ENCODE data around the gene RFNG.

RFNG gene

GRCh38 chr17:82094931-82095776, 43.5 kb upstream of the RFNG start:
- no peak overlapping the region for H4K8ac ChIP-seq (ENCODE audit: low read depth, low read length)
- H3K4me1 ChIP-seq (ENCODE audit: control insufficient read depth, low read depth, low read length) = peaks cover 2% of the 10 kb centered on the region
- H3K4me3 ChIP-seq (ENCODE audit: low read length) = no peak overlapping the region
- no CpG with 5 or more reads among the region's 37 CpGs for WGBS (ENCODE audit: extremely low coverage, insufficient coverage, low lambda C conversion rate)
- no peak overlapping the region for H2BK5ac ChIP-seq (ENCODE audit: low read length)
- peaks cover 63% of the 10 kb centered on the region for H3K79me2 ChIP-seq (ENCODE audit: control insufficient read depth, insufficient read depth, low read length)
- H3K79me1 ChIP-seq (ENCODE audit: low read length) = peaks cover 19% of the 10 kb centered on the region
- H3K56ac ChIP-seq (ENCODE audit: low read length) = peak overlapping the region; percentile 93
- no peak overlapping the region for H2BK120ac ChIP-seq (ENCODE audit: low read depth, low read length)
- H2AK5ac ChIP-seq (ENCODE audit: low read length) = no peak overlapping the region
- H3K36me3 ChIP-seq (ENCODE audit: control insufficient read depth, insufficient read depth, low read length) = peaks cover 32% of the 10 kb centered on the region
- peak overlapping the region; percentile 87 for H3K9ac ChIP-seq (ENCODE audit: low read length)
- H2BK15ac ChIP-seq (replicated peaks; ENCODE audit: low read depth) = no peak overlapping the region
- no peak overlapping the region for H4K5ac ChIP-seq (ENCODE audit: low read length)
- no peak overlapping the region for H3K4ac ChIP-seq (ENCODE audit: low read depth, low read length)
- DNase-seq = no peak
- no peaks in the 10 kb centered on the region for H3K27me3 ChIP-seq (ENCODE audit: insufficient read depth, low read length, poor library complexity)
- no peak overlapping the region for H3K23ac ChIP-seq (ENCODE audit: low read length)
- H3K4me2 ChIP-seq (ENCODE audit: low read length) = peak overlapping the region; percentile 32
- no peak overlapping the region for H3K18ac ChIP-seq (ENCODE audit: low read length)
- no peak overlapping the region for H3K27ac ChIP-seq (ENCODE audit: low read depth, low read length)

GRCh38 chr17:82092995-82093751, 41.6 kb upstream of the RFNG start:
- peaks cover 58% of the 10 kb centered on the region for H3K79me2 ChIP-seq (ENCODE audit: control insufficient read depth, insufficient read depth, low read length)
- H3K18ac ChIP-seq (ENCODE audit: low read length) = no peak overlapping the region
- no peak overlapping the region for H2AK5ac ChIP-seq (ENCODE audit: low read length)
- no peak overlapping the region for H3K9ac ChIP-seq (ENCODE audit: low read length)
- no peak overlapping the region for H4K8ac ChIP-seq (ENCODE audit: low read depth, low read length)
- H4K5ac ChIP-seq (ENCODE audit: low read length) = no peak overlapping the region
- H2BK15ac ChIP-seq (replicated peaks; ENCODE audit: low read depth) = no peak overlapping the region
- H3K4ac ChIP-seq (ENCODE audit: low read depth, low read length) = no peak overlapping the region
- H2BK5ac ChIP-seq (ENCODE audit: low read length) = no peak overlapping the region
- peaks cover 43% of the 10 kb centered on the region for H3K36me3 ChIP-seq (ENCODE audit: control insufficient read depth, insufficient read depth, low read length)
- WGBS (ENCODE audit: extremely low coverage, insufficient coverage, low lambda C conversion rate) = no CpG with 5 or more reads among the region's 40 CpGs
- no peak overlapping the region for H3K4me3 ChIP-seq (ENCODE audit: low read length)
- peaks cover 18% of the 10 kb centered on the region for H3K79me1 ChIP-seq (ENCODE audit: low read length)
- H3K23ac ChIP-seq (ENCODE audit: low read length) = no peak overlapping the region
- H3K4me1 ChIP-seq (ENCODE audit: control insufficient read depth, low read depth, low read length) = no peaks in the 10 kb centered on the region
- no peak overlapping the region for H2BK120ac ChIP-seq (ENCODE audit: low read depth, low read length)
- no peak overlapping the region for H3K27ac ChIP-seq (ENCODE audit: low read depth, low read length)
- no peak overlapping the region for H3K4me2 ChIP-seq (ENCODE audit: low read length)
- DNase-seq = no peak
- no peaks in the 10 kb centered on the region for H3K27me3 ChIP-seq (ENCODE audit: insufficient read depth, low read length, poor library complexity)
- no peak overlapping the region for H3K56ac ChIP-seq (ENCODE audit: low read length)

GRCh38 chr17:82092628-82092994, 41.0 kb upstream of the RFNG start:
- H3K36me3 ChIP-seq (ENCODE audit: control insufficient read depth, insufficient read depth, low read length) = peaks cover 46% of the 10 kb centered on the region
- H3K4me1 ChIP-seq (ENCODE audit: control insufficient read depth, low read depth, low read length) = no peaks in the 10 kb centered on the region
- H3K79me2 ChIP-seq (ENCODE audit: control insufficient read depth, insufficient read depth, low read length) = peaks cover 56% of the 10 kb centered on the region
- no peak overlapping the region for H2BK5ac ChIP-seq (ENCODE audit: low read length)
- H3K56ac ChIP-seq (ENCODE audit: low read length) = no peak overlapping the region
- H3K79me1 ChIP-seq (ENCODE audit: low read length) = peaks cover 20% of the 10 kb centered on the region
- no CpG with 5 or more reads among the region's 20 CpGs for WGBS (ENCODE audit: extremely low coverage, insufficient coverage, low lambda C conversion rate)
- no peak for DNase-seq
- H2BK15ac ChIP-seq (replicated peaks; ENCODE audit: low read depth) = no peak overlapping the region
- H3K4ac ChIP-seq (ENCODE audit: low read depth, low read length) = no peak overlapping the region
- H3K9ac ChIP-seq (ENCODE audit: low read length) = no peak overlapping the region
- no peak overlapping the region for H3K4me3 ChIP-seq (ENCODE audit: low read length)
- no peak overlapping the region for H3K23ac ChIP-seq (ENCODE audit: low read length)
- H4K8ac ChIP-seq (ENCODE audit: low read depth, low read length) = no peak overlapping the region
- H2BK120ac ChIP-seq (ENCODE audit: low read depth, low read length) = no peak overlapping the region
- H3K4me2 ChIP-seq (ENCODE audit: low read length) = no peak overlapping the region
- H3K27ac ChIP-seq (ENCODE audit: low read depth, low read length) = no peak overlapping the region
- H3K18ac ChIP-seq (ENCODE audit: low read length) = no peak overlapping the region
- no peak overlapping the region for H2AK5ac ChIP-seq (ENCODE audit: low read length)
- H4K5ac ChIP-seq (ENCODE audit: low read length) = no peak overlapping the region
- no peaks in the 10 kb centered on the region for H3K27me3 ChIP-seq (ENCODE audit: insufficient read depth, low read length, poor library complexity)

- DNase-seq = no peak
These were observed 40.5 kb upstream of the RFNG start for GRCh38 chr17:82092094-82092586.

GRCh38 chr17:82091264-82092066, 39.9 kb upstream of the RFNG start:
- no peaks in the 10 kb centered on the region for H3K4me1 ChIP-seq (ENCODE audit: control insufficient read depth, low read depth, low read length)
- no peak overlapping the region for H3K23ac ChIP-seq (ENCODE audit: low read length)
- no peak overlapping the region for H3K27ac ChIP-seq (ENCODE audit: low read depth, low read length)
- no peak overlapping the region for H3K4ac ChIP-seq (ENCODE audit: low read depth, low read length)
- no peak overlapping the region for H2BK15ac ChIP-seq (replicated peaks; ENCODE audit: low read depth)
- no peak overlapping the region for H3K4me3 ChIP-seq (ENCODE audit: low read length)
- no peak overlapping the region for H2BK120ac ChIP-seq (ENCODE audit: low read depth, low read length)
- peaks cover 45% of the 10 kb centered on the region for H3K79me2 ChIP-seq (ENCODE audit: control insufficient read depth, insufficient read depth, low read length)
- no peak overlapping the region for H2BK5ac ChIP-seq (ENCODE audit: low read length)
- no peak overlapping the region for H3K18ac ChIP-seq (ENCODE audit: low read length)
- no CpG with 5 or more reads among the region's 37 CpGs for WGBS (ENCODE audit: extremely low coverage, insufficient coverage, low lambda C conversion rate)
- no peak overlapping the region for H3K56ac ChIP-seq (ENCODE audit: low read length)
- no peak overlapping the region for H4K5ac ChIP-seq (ENCODE audit: low read length)
- DNase-seq = no peak
- no peak overlapping the region for H4K8ac ChIP-seq (ENCODE audit: low read depth, low read length)
- peaks cover 22% of the 10 kb centered on the region for H3K79me1 ChIP-seq (ENCODE audit: low read length)
- no peak overlapping the region for H3K4me2 ChIP-seq (ENCODE audit: low read length)
- peaks cover 53% of the 10 kb centered on the region for H3K36me3 ChIP-seq (ENCODE audit: control insufficient read depth, insufficient read depth, low read length)
- H3K9ac ChIP-seq (ENCODE audit: low read length) = no peak overlapping the region
- no peaks in the 10 kb centered on the region for H3K27me3 ChIP-seq (ENCODE audit: insufficient read depth, low read length, poor library complexity)
- no peak overlapping the region for H2AK5ac ChIP-seq (ENCODE audit: low read length)

More at GRCh38 chr17:82092094-82092586, 40.5 kb upstream of the RFNG start:
- peaks cover 22% of the 10 kb centered on the region for H3K79me1 ChIP-seq (ENCODE audit: low read length)
- no peak overlapping the region for H3K23ac ChIP-seq (ENCODE audit: low read length)
- H3K36me3 ChIP-seq (ENCODE audit: control insufficient read depth, insufficient read depth, low read length) = peaks cover 50% of the 10 kb centered on the region
- H3K9ac ChIP-seq (ENCODE audit: low read length) = no peak overlapping the region
- no peak overlapping the region for H2BK15ac ChIP-seq (replicated peaks; ENCODE audit: low read depth)
- no peak overlapping the region for H3K18ac ChIP-seq (ENCODE audit: low read length)
- H3K4me2 ChIP-seq (ENCODE audit: low read length) = no peak overlapping the region
- no peak overlapping the region for H3K4ac ChIP-seq (ENCODE audit: low read depth, low read length)
- no peak overlapping the region for H3K4me3 ChIP-seq (ENCODE audit: low read length)
- no peak overlapping the region for H4K8ac ChIP-seq (ENCODE audit: low read depth, low read length)
- H3K4me1 ChIP-seq (ENCODE audit: control insufficient read depth, low read depth, low read length) = no peaks in the 10 kb centered on the region
- H4K5ac ChIP-seq (ENCODE audit: low read length) = no peak overlapping the region
- H3K27ac ChIP-seq (ENCODE audit: low read depth, low read length) = no peak overlapping the region
- WGBS (ENCODE audit: extremely low coverage, insufficient coverage, low lambda C conversion rate) = no CpG with 5 or more reads among the region's 23 CpGs
- H3K56ac ChIP-seq (ENCODE audit: low read length) = no peak overlapping the region
- no peak overlapping the region for H2BK5ac ChIP-seq (ENCODE audit: low read length)
- H2AK5ac ChIP-seq (ENCODE audit: low read length) = no peak overlapping the region
- H2BK120ac ChIP-seq (ENCODE audit: low read depth, low read length) = no peak overlapping the region
- peaks cover 52% of the 10 kb centered on the region for H3K79me2 ChIP-seq (ENCODE audit: control insufficient read depth, insufficient read depth, low read length)
- H3K27me3 ChIP-seq (ENCODE audit: insufficient read depth, low read length, poor library complexity) = no peaks in the 10 kb centered on the region

All from mesendoderm (in vitro differentiated cells).